SK-N-SH treated with all-trans-retinoic acid at 6 μM for 48 hours (cell line): Measurements from ENCODE around the gene THEMIS.

Experiments
- BACH2 ChIP-seq: fragments of 250-450 bp; sonication (Bioruptor Pico); IDR thresholded peaks from 2 replicates; pipeline ENCODE4 v1.9.0; 2021; ENCODE audit warnings: mild to moderate bottlenecking, borderline replicate concordance
- CSDC2 ChIP-seq: fragments of 250-450 bp; sonication (Bioruptor Pico); IDR thresholded peaks from 2 replicates; pipeline ENCODE4 v1.5.0; 2020; ENCODE audit warnings: mild to moderate bottlenecking, moderate library complexity
- ESRRG ChIP-seq: fragments of 250-450 bp; sonication (Bioruptor Pico); IDR thresholded peaks from 2 replicates; pipeline ENCODE4 v1.6.1; 2021; ENCODE audit warnings: mild to moderate bottlenecking
- GLIS3 ChIP-seq: fragments of 250-450 bp; sonication (Bioruptor Pico); IDR thresholded peaks from 2 replicates; pipeline ENCODE4 v1.5.0; 2020; ENCODE audit warnings: mild to moderate bottlenecking, moderate library complexity
- PATZ1 ChIP-seq: fragments of 250-450 bp; sonication (Bioruptor Pico); IDR thresholded peaks from 2 replicates; pipeline ENCODE4 v1.8.0; 2020; ENCODE audit warnings: mild to moderate bottlenecking, moderate library complexity, borderline replicate concordance
- SNAI2 ChIP-seq: fragments of 250-450 bp; sonication (Bioruptor Pico); IDR thresholded peaks from 2 replicates; pipeline ENCODE4 v1.5.0; 2020; ENCODE audit warnings: mild to moderate bottlenecking, moderate library complexity
- TOX ChIP-seq: fragments of 250-450 bp; sonication (Bioruptor Pico); IDR thresholded peaks from 2 replicates; pipeline ENCODE4 v1.8.0; 2021; ENCODE audit warnings: mild to moderate bottlenecking, moderate library complexity, borderline replicate concordance
- ZFP3 ChIP-seq: fragments of 250-450 bp; sonication (Bioruptor Pico); IDR thresholded peaks from 2 replicates; pipeline ENCODE4 v1.5.0; 2020; ENCODE audit warnings: mild to moderate bottlenecking, moderate library complexity

- TF ChIP-seq CSDC2 (CRISPR knock-in tag) (no peak), TOX (CRISPR knock-in tag) (no peak), ZFP3 (CRISPR knock-in tag) (no peak), BACH2 (CRISPR knock-in tag) (no peak), ESRRG (CRISPR knock-in tag) (no peak), PATZ1 (CRISPR knock-in tag) (no peak), SNAI2 (CRISPR knock-in tag) (no peak), GLIS3 (no peak)
These were observed 183.5 kb downstream of the THEMIS start for GRCh38 chr6:127717384-127717783.
